Chondrocyte (in vitro differentiated cells): Measurements from ENCODE around the gene CD44. TPM values are rescaled to one million over a fixed set of nuclear protein-coding genes. Genes with fewer than 3 reads are reported as not detected.

Experiments
- DNase-seq: peaks from one replicate; pipeline ENCODE4 v3.0.0; 2021; ENCODE audit warnings: mixed read lengths, low spot score
- H3K27ac Mint-ChIP-seq: one replicate; pipeline ENCODE4 v1.8.0; 2021; ENCODE audit warnings: mild to moderate bottlenecking, moderate library complexity, mixed read lengths; ENCODE audit not compliant: unreplicated experiment
- H3K27me3 Mint-ChIP-seq: 2 replicates; pipeline ENCODE4 v1.8.0; 2021; ENCODE audit warnings: low read depth, mixed read lengths
- H3K36me3 Mint-ChIP-seq: 2 replicates; pipeline ENCODE4 v1.8.0; 2021; ENCODE audit warnings: low read depth, mixed read lengths
- H3K4me1 Mint-ChIP-seq: 2 replicates; pipeline ENCODE4 v1.8.0; 2021; ENCODE audit warnings: low read depth, mild to moderate bottlenecking, mixed read lengths
- H3K4me3 Mint-ChIP-seq: one replicate; pipeline ENCODE4 v1.8.0; 2021; ENCODE audit warnings: mild to moderate bottlenecking, moderate library complexity, mixed read lengths; ENCODE audit not compliant: unreplicated experiment
- H3K9me3 Mint-ChIP-seq: 2 replicates; pipeline ENCODE4 v1.8.0; 2021; ENCODE audit warnings: low read depth, mixed read lengths
- total RNA-seq: library from RNA; stranded (reverse); gene quantifications from 3 replicates; pipeline ENCODE4 v1.2.1, GENCODE V29; 2021
- TF ChIP-seq, protein P1 (sequence below): fragments of 200-600 bp; sonication (generic); IDR thresholded peaks from 2 replicates; pipeline ENCODE4 v1.5.0; 2021; ENCODE audit warnings: antibody characterized with exemption, mild to moderate bottlenecking, moderate library complexity

The CD44 gene
- total RNA-seq, 1 donor from 2014 or later = 179 TPM

DNA sequence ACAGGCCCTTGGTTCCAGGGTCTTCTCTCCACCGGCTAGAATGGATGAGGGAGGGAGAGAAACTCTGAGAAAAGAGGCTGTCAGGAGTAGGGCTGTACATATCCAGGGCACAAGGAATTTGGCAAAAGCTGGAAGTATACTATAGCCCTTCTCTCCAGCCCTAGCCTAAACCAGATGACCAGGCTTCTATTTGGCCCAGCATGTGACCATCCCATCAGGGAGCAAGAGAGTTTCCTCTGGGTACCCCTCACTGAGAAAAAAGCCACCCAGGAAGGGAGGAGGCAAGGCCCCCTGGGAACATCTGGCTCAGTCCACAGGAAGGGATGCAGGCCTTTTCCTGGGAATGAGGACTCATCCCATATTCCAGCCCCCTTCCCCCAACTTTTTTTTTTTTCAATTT is 8.3 kb downstream of the CD44 start:
- no peak for DNase-seq
- Mint-ChIP-seq H3K9me3 (no peaks in the 10 kb centered on the region), H3K4me3 (no peak overlapping the region), H3K4me1 (peaks cover 69% of the 10 kb centered on the region), H3K27ac (no peak overlapping the region), H3K36me3 (no peaks in the 10 kb centered on the region), H3K27me3 (no peaks in the 10 kb centered on the region)
- TF ChIP-seq, protein P1, sequence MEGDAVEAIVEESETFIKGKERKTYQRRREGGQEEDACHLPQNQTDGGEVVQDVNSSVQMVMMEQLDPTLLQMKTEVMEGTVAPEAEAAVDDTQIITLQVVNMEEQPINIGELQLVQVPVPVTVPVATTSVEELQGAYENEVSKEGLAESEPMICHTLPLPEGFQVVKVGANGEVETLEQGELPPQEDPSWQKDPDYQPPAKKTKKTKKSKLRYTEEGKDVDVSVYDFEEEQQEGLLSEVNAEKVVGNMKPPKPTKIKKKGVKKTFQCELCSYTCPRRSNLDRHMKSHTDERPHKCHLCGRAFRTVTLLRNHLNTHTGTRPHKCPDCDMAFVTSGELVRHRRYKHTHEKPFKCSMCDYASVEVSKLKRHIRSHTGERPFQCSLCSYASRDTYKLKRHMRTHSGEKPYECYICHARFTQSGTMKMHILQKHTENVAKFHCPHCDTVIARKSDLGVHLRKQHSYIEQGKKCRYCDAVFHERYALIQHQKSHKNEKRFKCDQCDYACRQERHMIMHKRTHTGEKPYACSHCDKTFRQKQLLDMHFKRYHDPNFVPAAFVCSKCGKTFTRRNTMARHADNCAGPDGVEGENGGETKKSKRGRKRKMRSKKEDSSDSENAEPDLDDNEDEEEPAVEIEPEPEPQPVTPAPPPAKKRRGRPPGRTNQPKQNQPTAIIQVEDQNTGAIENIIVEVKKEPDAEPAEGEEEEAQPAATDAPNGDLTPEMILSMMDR = no peak

GRCh38 chr11:35148163-35148837 is 9.3 kb downstream of the CD44 start:
- peaks cover 59% of the 10 kb centered on the region for H3K4me1 Mint-ChIP-seq
- H3K4me3 Mint-ChIP-seq = no peak overlapping the region
- no peaks in the 10 kb centered on the region for H3K36me3 Mint-ChIP-seq
- H3K27me3 Mint-ChIP-seq = no peaks in the 10 kb centered on the region
- no peaks in the 10 kb centered on the region for H3K9me3 Mint-ChIP-seq
- H3K27ac Mint-ChIP-seq = no peak overlapping the region
- DNase-seq = no peak
- TF ChIP-seq, protein P1 = no peak

DNA sequence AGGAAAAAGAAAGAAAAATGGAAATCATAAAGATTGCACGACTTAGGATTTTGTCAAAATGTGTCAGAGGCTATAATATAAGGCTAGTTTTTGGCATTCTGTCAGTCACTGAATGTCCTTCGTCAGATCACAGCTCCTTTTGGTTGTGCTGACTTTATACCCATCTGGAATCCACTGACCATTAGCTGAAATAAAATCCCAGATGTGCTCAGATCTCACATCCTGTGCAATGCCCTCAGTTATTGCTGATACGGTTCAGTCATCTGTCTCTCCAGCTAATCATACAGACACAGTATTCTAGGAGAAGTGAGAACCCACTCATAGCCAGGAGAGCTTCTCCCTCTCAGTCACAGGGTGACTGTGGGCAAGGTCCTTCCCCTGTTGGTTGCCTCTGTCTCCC is 11.5 kb downstream of the CD44 start:
- Mint-ChIP-seq H3K9me3 (no peaks in the 10 kb centered on the region), H3K27ac (no peak overlapping the region), H3K36me3 (peaks cover 5% of the 10 kb centered on the region), H3K4me1 (peaks cover 40% of the 10 kb centered on the region), H3K4me3 (no peak overlapping the region), H3K27me3 (no peaks in the 10 kb centered on the region)
- TF ChIP-seq, protein P1 = no peak
- no peak for DNase-seq

- Mint-ChIP-seq H3K27me3 (no peaks in the 10 kb centered on the region), H3K36me3 (peaks cover 5% of the 10 kb centered on the region), H3K4me1 (peaks cover 32% of the 10 kb centered on the region), H3K4me3 (no peak overlapping the region), H3K9me3 (no peaks in the 10 kb centered on the region), H3K27ac (peak overlapping the region; percentile 28)
- TF ChIP-seq, protein P1 = no peak
- no peak for DNase-seq
These were observed 12.3 kb downstream of the CD44 start for GRCh38 chr11:35151241-35151640.

DNA sequence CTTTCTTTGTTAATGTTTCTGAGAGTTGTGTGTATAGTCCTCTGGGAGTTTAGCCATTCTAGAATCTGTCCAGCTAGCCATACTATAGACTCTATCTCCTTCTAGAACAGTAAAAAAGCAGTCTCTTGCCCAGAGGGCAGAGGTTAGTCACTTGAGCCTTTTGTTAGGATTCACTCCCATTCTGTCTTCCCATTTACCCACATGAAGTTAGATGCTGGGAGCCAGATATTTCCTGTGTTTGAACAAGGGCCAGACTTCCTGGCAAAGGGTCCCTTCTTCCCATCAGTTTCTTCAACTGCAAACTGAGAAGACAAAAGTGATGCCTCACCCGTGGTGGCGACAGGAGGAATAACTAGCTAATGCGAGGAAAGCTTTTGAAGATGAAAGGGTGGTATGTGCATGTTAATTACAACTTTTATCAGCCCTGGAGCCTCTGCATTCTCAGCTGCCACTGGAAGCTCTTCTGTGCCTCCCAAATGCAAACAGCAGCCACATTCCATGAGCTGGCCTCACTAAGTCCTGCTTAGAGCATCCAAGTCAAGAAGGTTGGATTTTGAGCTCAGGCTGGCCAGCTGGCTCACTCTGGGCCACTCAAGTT is 12.8 kb downstream of the CD44 start:
- no peaks in the 10 kb centered on the region for H3K9me3 Mint-ChIP-seq
- peaks cover 5% of the 10 kb centered on the region for H3K36me3 Mint-ChIP-seq
- no peaks in the 10 kb centered on the region for H3K27me3 Mint-ChIP-seq
- peaks cover 27% of the 10 kb centered on the region for H3K4me1 Mint-ChIP-seq
- no peak overlapping the region for H3K4me3 Mint-ChIP-seq
- no peak overlapping the region for H3K27ac Mint-ChIP-seq
- no peak for DNase-seq
- TF ChIP-seq, protein P1 = no peak
